Pancreas (tissue), 10 donors: ENCODE results near the gene GLIS2. TPM values are rescaled to one million over a fixed set of nuclear protein-coding genes. Genes with fewer than 3 reads are reported as not detected.
A peak's percentile ranks its signal among the peaks of the same experiment; 100 is the strongest.

Source experiments
- ATAC-seq, 4 donors: fragments of 200-7000 bp; cut with Tn5 transposase; one replicate each; pipeline versions ENCODE4 v1.8.0 to v1.9.1; 2020; ENCODE audit warnings: mild to moderate bottlenecking in 4 of 4, moderate library complexity in 4 of 4
- DNase-seq, 6 donors: peaks; one replicate each; pipeline ENCODE4 v3.0.0-alpha.2; 2020
- FAIRE-seq: peaks from 2 replicates; lab custom pipeline; 2012; peaks lifted over from hg19 to GRCh38; lab: Jason Lieb, UNC
- H3K27ac ChIP-seq, 4 donors: fragments of 200-600 bp; sonication (generic); 1 replicate in 3 of 4; 2 replicates in 1 of 4; pipeline versions ENCODE4 v1.5.0 to v1.8.0; 2020
- H3K27me3 ChIP-seq, 4 donors: fragments of 200-600 bp; one replicate each; pipeline ENCODE4 v1.8.0; 2021
- H3K36me3 ChIP-seq, 3 donors: fragments of 200-600 bp; sonication (generic) in 1 of 3; one replicate each; pipeline versions ENCODE4 v1.5.0 to v1.8.0; 2020 to 2021
- H3K4me1 ChIP-seq, 3 donors: fragments of 200-600 bp; one replicate each; pipeline ENCODE4 v1.8.0; 2021
- H3K4me3 ChIP-seq, 4 donors: fragments of 200-600 bp; sonication (generic) in 2 of 4; one replicate each; pipeline versions ENCODE4 v1.5.0 to v1.8.0; 2020 to 2021
- H3K9me3 ChIP-seq, 4 donors: fragments of 200-600 bp; one replicate each; pipeline ENCODE4 v1.8.0; 2021
- WGBS, 2 donors: extraction: QIAGEN DNeasy Blood & Tissue Kit; methylation state at CpG; one replicate each; pipeline ENCODE4 v1.1.7; 2013; 5-methylcytosine and 5-hydroxymethylcytosine counted together
- intact Hi-C, 3 donors: fragments of 100-400 bp; cut with DNase I; formaldehyde crosslinking; loops; one replicate each; pipeline versions ENCODE4 v1.11.1 to v1.14.2; 2022
- polyA plus RNA-seq, 2 donors: library from polyadenylated mRNA; stranded (reverse); fragments of 200-250 nt; gene quantifications; one replicate each; pipeline ENCODE4 v1.2.3, GENCODE V29; 2013
- total RNA-seq, 6 donors: library from RNA; stranded (reverse); fragmentation: NEBNext Ultra II Directional in 4 of 6; extraction: Animal tissue kit (Norgen Biotek cat#: 25700) in 4 of 6; gene quantifications; one replicate each; pipeline versions ENCODE4 v1.2.1 to v1.2.4, GENCODE V29; 2021 to 2023
- TF ChIP-seq, protein P1 (sequence below), 4 donors: fragments of 200-600 bp; sonication (generic) in 3 of 4; IDR thresholded peaks; one replicate each; pipeline versions ENCODE4 v1.5.0 to v1.8.0; 2021; ENCODE audit warnings: antibody characterized with exemption in 4 of 4
- donor health status: healthy with polysubstance abuse.
- donor health status: DM: no; HTN: no; CAD: no; lungs with moderate emphysema.
- donor health status: DM: no; HTN: no; CAD: no.
- donor health status: control.
- donor health status: control.
- donor health status: Bipolar disorder and iron deficiency.
- donor health status: DM: yes; HTN: yes; CAD: no.
- donor health status: DM: no; HTN: no; CAD: no.
- donor health status: DM: no; HTN: no; CAD: no.
- donor health status: DM: yes; HTN: yes; CAD: no.

GLIS2 gene
- total and polyA plus RNA-seq, 8 donors = 5.5 to 15.1 (median 10.9) TPM

DNA sequence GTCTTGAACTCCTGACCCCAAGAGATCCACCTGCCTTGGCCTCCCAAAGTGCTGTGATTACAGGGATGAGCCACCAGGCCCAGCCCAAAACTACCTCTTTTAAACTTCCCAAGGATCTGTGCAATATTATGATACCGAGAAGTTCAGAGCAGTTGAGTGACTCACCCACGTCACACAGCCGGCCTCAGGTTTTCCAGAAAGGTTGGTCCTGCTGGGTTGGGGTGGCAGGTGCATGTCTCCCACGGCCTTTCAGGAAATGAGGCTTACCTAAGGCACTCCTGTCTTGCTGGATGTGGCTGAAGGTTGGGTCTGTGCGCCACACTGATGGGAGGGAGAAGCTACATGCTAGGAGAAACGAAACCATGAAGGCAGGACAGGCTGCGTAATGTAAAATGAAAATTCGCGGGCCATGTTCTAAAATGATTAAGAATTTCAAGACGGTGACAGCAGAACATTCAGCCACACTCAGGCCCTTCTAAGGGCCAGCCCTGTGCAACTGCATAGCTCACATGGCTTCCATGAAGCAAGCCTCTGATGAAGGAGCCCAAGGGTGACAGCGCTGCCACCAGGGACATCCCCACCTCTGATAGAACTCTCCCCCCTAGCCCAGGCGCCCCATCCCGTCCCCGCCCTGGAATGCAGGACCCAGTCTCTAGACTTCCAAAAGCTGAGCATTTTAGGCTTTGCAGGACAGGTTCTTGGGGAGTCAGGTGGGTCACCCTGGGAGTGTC, 6.6 kb upstream of the GLIS2 start:
- Histone ChIP-seq H3K27me3 (no peaks in the 10 kb centered on the region), H3K36me3 (no peaks in the 10 kb centered on the region), H3K4me3 (no peak overlapping the region), H3K9me3 (no peaks in the 10 kb centered on the region), H3K4me1 (peaks cover 0 to 26% (median 0%) of the 10 kb centered on the region in 3 donors), H3K27ac (peak overlapping the region in 3 of 4 donors; percentile 42 to 84 (median 72))
- WGBS, 2 donors = 48 to 52% methylated on average over 14 of the region's 14 CpGs
- no peak for FAIRE-seq
- intact Hi-C loops = no loop called here
- TF ChIP-seq, protein P1, sequence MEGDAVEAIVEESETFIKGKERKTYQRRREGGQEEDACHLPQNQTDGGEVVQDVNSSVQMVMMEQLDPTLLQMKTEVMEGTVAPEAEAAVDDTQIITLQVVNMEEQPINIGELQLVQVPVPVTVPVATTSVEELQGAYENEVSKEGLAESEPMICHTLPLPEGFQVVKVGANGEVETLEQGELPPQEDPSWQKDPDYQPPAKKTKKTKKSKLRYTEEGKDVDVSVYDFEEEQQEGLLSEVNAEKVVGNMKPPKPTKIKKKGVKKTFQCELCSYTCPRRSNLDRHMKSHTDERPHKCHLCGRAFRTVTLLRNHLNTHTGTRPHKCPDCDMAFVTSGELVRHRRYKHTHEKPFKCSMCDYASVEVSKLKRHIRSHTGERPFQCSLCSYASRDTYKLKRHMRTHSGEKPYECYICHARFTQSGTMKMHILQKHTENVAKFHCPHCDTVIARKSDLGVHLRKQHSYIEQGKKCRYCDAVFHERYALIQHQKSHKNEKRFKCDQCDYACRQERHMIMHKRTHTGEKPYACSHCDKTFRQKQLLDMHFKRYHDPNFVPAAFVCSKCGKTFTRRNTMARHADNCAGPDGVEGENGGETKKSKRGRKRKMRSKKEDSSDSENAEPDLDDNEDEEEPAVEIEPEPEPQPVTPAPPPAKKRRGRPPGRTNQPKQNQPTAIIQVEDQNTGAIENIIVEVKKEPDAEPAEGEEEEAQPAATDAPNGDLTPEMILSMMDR (IDR thresholded peaks at IDR 0.05) = no peak
- ATAC-seq = peak; percentile 49 to 55 (median 51)
- DNase-seq = peak in 5 of 6 donors; percentile 83 to 88 (median 86)

DNA sequence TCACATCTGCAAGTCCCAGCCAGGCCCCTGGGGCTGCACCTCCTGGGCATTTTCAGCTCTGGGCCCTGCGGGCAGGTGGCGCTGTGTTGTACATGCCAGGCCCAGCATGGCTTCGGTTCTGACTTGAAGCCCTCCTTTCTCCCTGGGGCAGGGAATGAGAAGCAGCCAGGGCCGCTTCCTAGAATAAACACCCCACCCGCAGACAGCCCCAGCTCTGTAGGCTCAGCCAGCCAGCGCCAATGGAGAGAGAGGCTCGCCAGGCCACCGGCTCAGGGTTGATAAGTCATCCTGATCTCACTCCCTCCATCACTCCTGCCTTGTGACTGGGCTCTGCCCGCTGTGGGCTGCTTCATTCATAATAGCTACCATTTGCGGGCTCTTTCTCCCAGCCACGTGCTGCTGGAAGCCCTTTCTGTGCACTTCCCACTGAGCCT, 6.0 kb upstream of the GLIS2 start:
- DNase-seq (peak; percentile 59 to 88 (median 78)), ATAC-seq (peak in 3 of 4 donors; percentile 28 to 39 (median 29)), FAIRE-seq (no peak)
- Histone ChIP-seq H3K36me3 (no peaks in the 10 kb centered on the region), H3K27ac (peak overlapping the region in 3 of 4 donors; percentile 27 to 84 (median 72)), H3K4me3 (no peak overlapping the region), H3K9me3 (no peaks in the 10 kb centered on the region), H3K4me1 (peaks cover 0 to 28% (median 0%) of the 10 kb centered on the region in 3 donors), H3K27me3 (no peaks in the 10 kb centered on the region)
- WGBS, 2 donors = 28 to 32% methylated on average over 11 of the region's 11 CpGs
- TF ChIP-seq, protein P1 (IDR thresholded peaks at IDR 0.05) = peak; percentile 34 to 65 (median 48)
- intact Hi-C loops = no loop called here

DNA sequence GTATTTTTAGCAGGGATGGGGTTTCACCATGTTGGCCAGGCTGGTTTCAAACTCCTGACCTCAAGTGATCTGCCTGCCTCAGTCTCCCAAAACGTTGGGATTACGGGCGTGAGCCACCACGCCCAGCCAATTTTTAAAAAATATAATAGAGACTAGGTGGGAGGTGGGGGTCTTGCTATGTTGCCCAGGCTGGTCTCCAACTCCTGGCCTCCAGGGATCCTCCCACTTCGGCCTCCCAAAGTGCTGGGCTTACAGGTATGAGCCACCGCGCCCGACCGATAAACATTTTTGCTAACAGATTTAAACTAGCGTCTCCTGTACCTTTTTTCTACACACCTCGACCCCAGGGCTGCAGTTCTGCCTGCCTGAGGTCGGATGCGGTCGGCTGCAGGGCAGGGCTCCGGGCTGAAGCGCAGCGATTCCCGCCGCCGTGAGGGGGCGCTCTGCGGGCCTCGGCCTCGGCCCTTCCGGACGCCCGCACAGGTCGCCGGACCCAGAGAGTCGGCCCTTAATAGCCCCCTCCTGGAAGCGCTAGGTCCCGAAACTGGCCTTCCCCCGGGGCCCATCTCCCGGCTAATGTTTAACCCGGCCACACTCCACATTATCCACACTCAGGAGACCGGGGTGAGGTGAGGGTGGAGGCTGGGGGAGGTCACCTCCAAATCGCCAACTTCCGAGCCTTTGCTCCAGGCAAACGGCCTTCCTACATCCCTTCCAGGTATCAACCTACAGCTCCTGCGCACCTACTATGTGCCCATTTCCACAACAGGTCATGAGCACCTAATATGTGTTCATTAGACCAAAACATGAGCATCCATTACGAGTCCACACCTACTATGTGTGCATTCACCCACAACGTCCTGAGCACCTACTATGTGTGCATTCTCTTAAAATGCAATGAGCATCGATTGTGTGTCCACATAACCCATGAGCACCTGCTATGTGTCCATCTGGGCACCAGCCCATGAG, 2.0 kb upstream of the GLIS2 start:
- H3K36me3 ChIP-seq = no peaks in the 10 kb centered on the region
- FAIRE-seq (no peak), ATAC-seq (peak; percentile 56 to 68 (median 61)), DNase-seq (peak; percentile 80 to 92 (median 89))
- H3K4me1 ChIP-seq = peaks cover 7 to 38% (median 17%) of the 10 kb centered on the region in 3 donors
- H3K4me3 ChIP-seq = peak overlapping the region in 2 of 4 donors; percentile 2 to 4
- WGBS, 2 donors = 7 to 9% methylated on average over 38 to 43 of the region's 43 CpGs
- peak overlapping the region; percentile 78 to 94 (median 92) for H3K27ac ChIP-seq
- TF ChIP-seq, protein P1 (IDR thresholded peaks at IDR 0.05) = peak; percentile 59 to 69 (median 66)
- no peaks in the 10 kb centered on the region for H3K9me3 ChIP-seq
- no peaks in the 10 kb centered on the region for H3K27me3 ChIP-seq
- intact Hi-C loops = no loop called here

DNA sequence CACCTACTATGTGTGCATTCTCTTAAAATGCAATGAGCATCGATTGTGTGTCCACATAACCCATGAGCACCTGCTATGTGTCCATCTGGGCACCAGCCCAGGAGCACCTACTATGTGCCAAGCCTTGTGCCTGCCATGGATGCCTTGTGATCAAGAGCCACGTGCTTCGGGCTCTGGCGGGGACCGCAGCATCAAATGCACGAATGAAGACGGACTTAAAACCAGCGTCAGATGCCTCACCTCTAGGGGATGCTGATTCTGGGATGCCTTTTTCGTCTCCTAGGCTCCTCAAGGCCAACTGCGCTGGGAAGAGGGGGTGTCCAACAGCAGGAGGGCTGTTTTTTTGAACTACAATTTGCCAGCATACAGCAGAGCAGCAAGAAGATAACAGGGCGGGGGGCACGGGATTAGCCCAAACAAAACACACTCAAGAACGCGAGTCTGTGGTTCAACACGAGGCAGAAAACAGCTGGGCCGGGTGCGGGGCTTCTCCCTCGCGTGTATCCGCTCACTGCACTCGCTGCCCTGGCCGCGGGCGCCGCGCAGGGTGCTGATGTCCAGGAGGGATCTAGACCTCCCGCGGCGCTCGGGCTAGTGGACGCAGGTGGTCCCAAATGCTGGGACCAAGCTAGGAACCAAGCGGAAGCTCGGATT, 1.2 kb upstream of the GLIS2 start:
- Histone ChIP-seq H3K27ac (peak overlapping the region; percentile 78 to 94 (median 92)), H3K9me3 (no peaks in the 10 kb centered on the region), H3K27me3 (no peaks in the 10 kb centered on the region), H3K36me3 (no peaks in the 10 kb centered on the region), H3K4me1 (peaks cover 7 to 30% (median 17%) of the 10 kb centered on the region in 3 donors), H3K4me3 (peak overlapping the region; percentile 43 to 67 (median 62))
- intact Hi-C loops = no loop called here
- WGBS, 2 donors = 3% methylated on average over 33 of the region's 33 CpGs
- TF ChIP-seq, protein P1 (IDR thresholded peaks at IDR 0.05) = no peak
- FAIRE-seq = no peak
- peak in 4 of 6 donors; percentile 42 to 67 (median 59) for DNase-seq
- peak; percentile 4 to 16 (median 12) for ATAC-seq
